Tibial nerve (tissue), 4 donors: ENCODE data around the gene EEF2KMT. TPM values are rescaled to one million over a fixed set of nuclear protein-coding genes. Genes with fewer than 3 reads are reported as not detected.

ENCODE experiments used
- DNase-seq, 2 donors: peaks; one replicate each; pipeline ENCODE4 v3.0.0-alpha.2; 2019; ENCODE audit warnings: low spot score in 2 of 2
- H3K27ac ChIP-seq, 4 donors: fragments of 200-600 bp; sonication (generic) in 3 of 4; one replicate each; pipeline ENCODE4 v1.5.1; 2017 to 2019; ENCODE audit warnings: mild to moderate bottlenecking in 1 of 4
- H3K27me3 ChIP-seq, 2 donors: fragments of 200-600 bp; sonication (generic) in 1 of 2; one replicate each; pipeline versions ENCODE4 v1.5.1 to v1.6.0; 2017 to 2019
- H3K36me3 ChIP-seq, 3 donors: fragments of 200-600 bp; sonication (generic); one replicate each; pipeline ENCODE4 v1.5.1; 2018 to 2019
- H3K4me1 ChIP-seq, 4 donors: fragments of 200-600 bp; sonication (generic) in 3 of 4; one replicate each; pipeline ENCODE4 v1.5.1; 2017 to 2019
- H3K4me3 ChIP-seq, 4 donors: fragments of 200-600 bp; sonication (generic) in 3 of 4; one replicate each; pipeline ENCODE4 v1.5.1; 2017 to 2019; ENCODE audit warnings: mild to moderate bottlenecking in 1 of 4, moderate library complexity in 1 of 4
- H3K9me3 ChIP-seq, 4 donors: fragments of 200-600 bp; sonication (generic) in 3 of 4; one replicate each; pipeline ENCODE4 v1.5.1; 2017 to 2019
- CTCF ChIP-seq, 5 experiments: fragments of 200-600 bp in 3 of 5; fragments of 450-650 bp in 2 of 5; sonication (generic) in 3 of 5; IDR thresholded peaks; one replicate each; pipeline ENCODE4 v1.5.1; 2016 to 2019; ENCODE audit warnings: antibody characterized with exemption in 5 of 5, mild to moderate bottlenecking in 3 of 5, moderate library complexity in 2 of 5
- EP300 ChIP-seq, 2 donors: sonication (generic); formaldehyde crosslinking; IDR thresholded peaks; one replicate each; pipeline ENCODE4 v1.6.1; 2017; ENCODE audit warnings: antibody characterized with exemption in 2 of 2, mild to moderate bottlenecking in 1 of 2
- POLR2A ChIP-seq, 2 donors: fragments of 450-650 bp; IDR thresholded peaks; one replicate each; pipeline ENCODE4 v1.6.1; 2017; ENCODE audit warnings: antibody characterized with exemption in 2 of 2, mild to moderate bottlenecking in 2 of 2, moderate library complexity in 2 of 2
- WGBS, 2 donors: methylation state at CpG; one replicate each; pipeline ENCODE4 v1.1.5; 2018; 5-methylcytosine and 5-hydroxymethylcytosine counted together
- total RNA-seq, 4 donors: library from RNA; depleted of rRNA; stranded (reverse); fragments of >200 nt; gene quantifications; one replicate each; pipeline ENCODE4 v1.1.0, GENCODE V29; 2016

EEF2KMT gene
- total RNA-seq, 4 donors from 2014 or later, result 4.8 to 10.8 (median 7.9) TPM

- WGBS, 2 donors, result 56 to 61% methylated on average over 12 of the region's 12 CpGs
- Histone ChIP-seq H3K9me3 (no peaks in the 10 kb centered on the region), H3K4me3 (peak overlapping the region; percentile 63 to 86 (median 70)), H3K27ac (peak overlapping the region; percentile 62 to 89 (median 78)), H3K4me1 (peaks cover 0 to 24% (median 4%) of the 10 kb centered on the region in 4 donors), H3K27me3 (no peaks in the 10 kb centered on the region), H3K36me3 (peaks cover 0 to 41% (median 19%) of the 10 kb centered on the region in 3 donors)
- DNase-seq, result no peak
- no peak for TF ChIP-seq CTCF (IDR thresholded peaks at IDR 0.05)
- TF ChIP-seq EP300 (IDR thresholded peaks at IDR 0.05), result no peak
- TF ChIP-seq POLR2A (IDR thresholded peaks at IDR 0.05), result no peak
Observed at GRCh38 chr16:5072334-5073278, 25.0 kb downstream of the EEF2KMT start.

- TF ChIP-seq CTCF (IDR thresholded peaks at IDR 0.05) (peak in 1 of 5 experiments; percentile 19), EP300 (IDR thresholded peaks at IDR 0.05) (peak; percentile 42 to 92), POLR2A (IDR thresholded peaks at IDR 0.05) (peak in 1 of 2 donors; percentile 60)
- WGBS, 2 donors, result 0% methylated on average over 37 to 41 of the region's 53 CpGs
- Histone ChIP-seq H3K9me3 (no peaks in the 10 kb centered on the region), H3K27ac (peak within 1 kb of the TSS; percentile 62 to 89 (median 78)), H3K4me1 (peaks cover 0 to 24% (median 4%) of the 10 kb centered on the region in 4 donors), H3K4me3 (peak within 1 kb of the TSS; percentile 63 to 86 (median 70)), H3K36me3 (peaks cover 0 to 33% (median 13%) of the 10 kb centered on the region in 3 donors), H3K27me3 (no peaks in the 10 kb centered on the region)
- peak; percentile 78 to 87 for DNase-seq
Observed at GRCh38 chr16:5071681-5072333, 25.8 kb downstream of the EEF2KMT start, which contains the start of gene ALG1. ALG1 (plus strand) TSS chr16:5071843; CDS start chr16:5071850, 7 bp downstream.

- TF ChIP-seq EP300 (IDR thresholded peaks at IDR 0.05) (no peak), CTCF (IDR thresholded peaks at IDR 0.05) (no peak), POLR2A (IDR thresholded peaks at IDR 0.05) (no peak)
- Histone ChIP-seq H3K27me3 (no peaks in the 10 kb centered on the region), H3K4me3 (peak overlapping the region; percentile 63 to 86 (median 70)), H3K36me3 (peaks cover 0 to 28% (median 13%) of the 10 kb centered on the region in 3 donors), H3K9me3 (no peaks in the 10 kb centered on the region), H3K27ac (peak overlapping the region; percentile 62 to 89 (median 78)), H3K4me1 (peaks cover 0 to 24% (median 4%) of the 10 kb centered on the region in 4 donors)
- WGBS, 2 donors, result 63 to 64% methylated on average over 7 of the region's 7 CpGs
- DNase-seq, result no peak
Observed at GRCh38 chr16:5071341-5071680, 26.3 kb downstream of the EEF2KMT start.

GRCh38 chr16:5070431-5071186 lies 27.0 kb downstream of the EEF2KMT start:
- DNase-seq, result no peak

GRCh38 chr16:5069854-5070253 lies 27.7 kb downstream of the EEF2KMT start:
- Histone ChIP-seq H3K27me3 (no peaks in the 10 kb centered on the region), H3K9me3 (no peaks in the 10 kb centered on the region), H3K4me3 (no peak overlapping the region), H3K4me1 (peaks cover 0 to 24% (median 4%) of the 10 kb centered on the region in 4 donors), H3K27ac (no peak overlapping the region), H3K36me3 (peaks cover 0 to 14% (median 0%) of the 10 kb centered on the region in 3 donors)
- 88 to 91% methylated on average over 9 of the region's 9 CpGs for WGBS, 2 donors
- TF ChIP-seq EP300 (IDR thresholded peaks at IDR 0.05) (no peak), CTCF (IDR thresholded peaks at IDR 0.05) (no peak), POLR2A (IDR thresholded peaks at IDR 0.05) (no peak)
- DNase-seq, result no peak

More at GRCh38 chr16:5070431-5071186, 27.0 kb downstream of the EEF2KMT start:
- no peaks in the 10 kb centered on the region for H3K9me3 ChIP-seq
- peaks cover 0 to 24% (median 4%) of the 10 kb centered on the region in 4 donors for H3K4me1 ChIP-seq
- H3K27me3 ChIP-seq, result no peaks in the 10 kb centered on the region
- H3K27ac ChIP-seq, result peak overlapping the region in 3 of 4 donors; percentile 68 to 89 (median 89)
- H3K36me3 ChIP-seq, result peaks cover 0 to 21% (median 7%) of the 10 kb centered on the region in 3 donors
- WGBS, 2 donors, result 86 to 88% methylated on average over 15 of the region's 15 CpGs
- no peak overlapping the region for H3K4me3 ChIP-seq
- no peak for TF ChIP-seq EP300 (IDR thresholded peaks at IDR 0.05)
